ENCODE results near the gene UVSSA. TPM values are rescaled to one million over a fixed set of nuclear protein-coding genes. Genes with fewer than 3 reads are reported as not detected.

Gene UVSSA
- total and polyA plus RNA-seq, 9 of the 15 experiments (the other 6 are each of a cell fraction or from before 2014, with no cell fraction given), result 0.21 to 14.6 (median 3.3) TPM

DNA sequence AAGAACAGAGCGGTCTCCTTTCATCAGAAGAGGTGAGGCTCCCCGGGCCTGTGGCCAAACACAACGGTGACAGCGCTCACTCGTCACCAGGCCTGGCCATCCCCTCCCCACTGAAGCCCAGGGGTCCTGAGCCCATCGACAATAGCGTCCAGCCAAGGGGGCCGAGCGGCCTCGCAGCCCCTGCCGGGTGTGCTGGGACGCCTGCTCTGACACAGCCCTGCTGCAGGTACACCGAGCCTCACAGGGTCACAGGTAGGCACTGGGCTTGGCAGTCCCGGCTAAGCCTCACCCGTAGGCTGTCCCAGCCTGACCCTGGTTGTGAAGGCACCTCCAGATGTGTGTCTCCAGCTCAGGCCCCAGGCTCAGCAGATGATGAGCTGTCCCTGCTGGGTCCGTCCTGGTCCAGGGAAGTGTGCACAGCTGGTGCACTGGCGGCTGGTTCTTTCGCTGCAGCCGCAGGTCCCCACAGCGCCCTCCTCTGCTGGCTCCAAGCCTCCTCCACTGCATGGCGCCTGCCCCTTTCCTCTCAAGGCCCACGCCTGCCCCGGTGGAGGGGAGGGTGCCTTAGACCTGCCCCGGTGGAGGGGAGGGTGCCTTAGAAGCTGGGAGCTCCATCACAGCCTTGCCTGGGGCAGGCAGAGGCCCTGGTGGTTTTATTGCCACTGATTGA lies 21.5 kb downstream of the UVSSA start:
- H3K9me3 ChIP-seq (replicated peaks; ENCODE audit: control insufficient read depth, insufficient read depth, low read depth, low read length), result no peaks in the 10 kb centered on the region
- no peaks in the 10 kb centered on the region; the same call in 2 of the 3 replicates for H3K36me3 ChIP-seq (ENCODE audit: control insufficient read depth, insufficient read depth, low read length)
- no peak overlapping the region for H3K4me2 ChIP-seq (ENCODE audit: insufficient read depth, low read length)
- no peak overlapping the region for H3K27ac ChIP-seq (ENCODE audit: extremely low read depth, low read depth, low read length)
- H3K79me2 ChIP-seq (ENCODE audit: control insufficient read depth, insufficient read depth, low read length), result no peaks in the 10 kb centered on the region
- H4K20me1 ChIP-seq (replicated peaks; ENCODE audit: control insufficient read depth, insufficient read depth, low read length), result no peaks in the 10 kb centered on the region
- POLR2A ChIA-PET, result interaction anchor here (0.6 kb wide), 1 partner anchor 239 kb away, joined by 3 read pairs; no protein-coding TSS in a partner anchor
- 86% methylated on average over 19 of the region's 24 CpGs for WGBS (ENCODE audit: insufficient coverage, low coverage, missing lambda C conversion rate)
- in situ Hi-C loops (cut with MboI) (no loop called here), intact Hi-C loops (cut with micrococcal nuclease) (no loop called here)
- H2AFZ ChIP-seq (ENCODE audit: low read depth, low read length), result no peak overlapping the region
- DNase-seq (ENCODE audit: extremely low read depth in 1 of 4, low spot score in 3 of 4), result no peak
- peaks cover 0 to 17% of the 10 kb centered on the region in 2 experiments; a peak in 1 of 5 replicates for H3K4me1 ChIP-seq (replicated peaks in 1 of 2; ENCODE audit: control insufficient read depth in 2 of 2, insufficient read depth in 2 of 2, low read length in 2 of 2)
- no peak for FAIRE-seq
- no TSS peak for BruUV-seq (replicated peaks)
- TF ChIP-seq, protein P1, sequence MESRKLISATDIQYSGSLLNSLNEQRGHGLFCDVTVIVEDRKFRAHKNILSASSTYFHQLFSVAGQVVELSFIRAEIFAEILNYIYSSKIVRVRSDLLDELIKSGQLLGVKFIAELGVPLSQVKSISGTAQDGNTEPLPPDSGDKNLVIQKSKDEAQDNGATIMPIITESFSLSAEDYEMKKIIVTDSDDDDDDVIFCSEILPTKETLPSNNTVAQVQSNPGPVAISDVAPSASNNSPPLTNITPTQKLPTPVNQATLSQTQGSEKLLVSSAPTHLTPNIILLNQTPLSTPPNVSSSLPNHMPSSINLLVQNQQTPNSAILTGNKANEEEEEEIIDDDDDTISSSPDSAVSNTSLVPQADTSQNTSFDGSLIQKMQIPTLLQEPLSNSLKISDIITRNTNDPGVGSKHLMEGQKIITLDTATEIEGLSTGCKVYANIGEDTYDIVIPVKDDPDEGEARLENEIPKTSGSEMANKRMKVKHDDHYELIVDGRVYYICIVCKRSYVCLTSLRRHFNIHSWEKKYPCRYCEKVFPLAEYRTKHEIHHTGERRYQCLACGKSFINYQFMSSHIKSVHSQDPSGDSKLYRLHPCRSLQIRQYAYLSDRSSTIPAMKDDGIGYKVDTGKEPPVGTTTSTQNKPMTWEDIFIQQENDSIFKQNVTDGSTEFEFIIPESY (CRISPR knock-in tag; IDR thresholded peaks at IDR 0.05), result peak; percentile 95
- TF ChIP-seq, protein P2, sequence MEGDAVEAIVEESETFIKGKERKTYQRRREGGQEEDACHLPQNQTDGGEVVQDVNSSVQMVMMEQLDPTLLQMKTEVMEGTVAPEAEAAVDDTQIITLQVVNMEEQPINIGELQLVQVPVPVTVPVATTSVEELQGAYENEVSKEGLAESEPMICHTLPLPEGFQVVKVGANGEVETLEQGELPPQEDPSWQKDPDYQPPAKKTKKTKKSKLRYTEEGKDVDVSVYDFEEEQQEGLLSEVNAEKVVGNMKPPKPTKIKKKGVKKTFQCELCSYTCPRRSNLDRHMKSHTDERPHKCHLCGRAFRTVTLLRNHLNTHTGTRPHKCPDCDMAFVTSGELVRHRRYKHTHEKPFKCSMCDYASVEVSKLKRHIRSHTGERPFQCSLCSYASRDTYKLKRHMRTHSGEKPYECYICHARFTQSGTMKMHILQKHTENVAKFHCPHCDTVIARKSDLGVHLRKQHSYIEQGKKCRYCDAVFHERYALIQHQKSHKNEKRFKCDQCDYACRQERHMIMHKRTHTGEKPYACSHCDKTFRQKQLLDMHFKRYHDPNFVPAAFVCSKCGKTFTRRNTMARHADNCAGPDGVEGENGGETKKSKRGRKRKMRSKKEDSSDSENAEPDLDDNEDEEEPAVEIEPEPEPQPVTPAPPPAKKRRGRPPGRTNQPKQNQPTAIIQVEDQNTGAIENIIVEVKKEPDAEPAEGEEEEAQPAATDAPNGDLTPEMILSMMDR (IDR thresholded peaks at IDR 0.05 in 2 of 3, conservative IDR thresholded peaks at IDR 0.05 in 1 of 3; ENCODE audit: insufficient read depth in 2 of 3, low read depth in 1 of 3, low read length in 3 of 3), result peak in 1 of 3 experiments; percentile 18; a peak in 2 of 6 replicates
- TF ChIP-seq, protein P3, sequence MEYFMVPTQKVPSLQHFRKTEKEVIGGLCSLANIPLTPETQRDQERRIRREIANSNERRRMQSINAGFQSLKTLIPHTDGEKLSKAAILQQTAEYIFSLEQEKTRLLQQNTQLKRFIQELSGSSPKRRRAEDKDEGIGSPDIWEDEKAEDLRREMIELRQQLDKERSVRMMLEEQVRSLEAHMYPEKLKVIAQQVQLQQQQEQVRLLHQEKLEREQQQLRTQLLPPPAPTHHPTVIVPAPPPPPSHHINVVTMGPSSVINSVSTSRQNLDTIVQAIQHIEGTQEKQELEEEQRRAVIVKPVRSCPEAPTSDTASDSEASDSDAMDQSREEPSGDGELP (CRISPR knock-in tag; IDR thresholded peaks at IDR 0.05; ENCODE audit: borderline replicate concordance), result no peak
- peak; percentile 63 for ATAC-seq
- H3K4me3 ChIP-seq, result no peak overlapping the region
- no peaks in the 10 kb centered on the region for H3K27me3 ChIP-seq (ENCODE audit: control insufficient read depth in 2 of 2, insufficient read depth in 2 of 2, low read length in 2 of 2)
- H3K9ac ChIP-seq (ENCODE audit: insufficient read depth in 1 of 2, low read depth in 2 of 2, low read length in 2 of 2), result no peak overlapping the region; a peak in 1 of 4 replicates
- CTCF ChIA-PET (ENCODE audit: low intra/inter-chr PET ratio), result no interaction called here
- no peaks in the 10 kb centered on the region for H3K9me1 ChIP-seq (ENCODE audit: control insufficient read depth, insufficient read depth, low read length)

Measured in K562 (cell line).